Mesendoderm (in vitro differentiated cells): ENCODE data around the gene PECR.
"Not testable (repeated sequence)": the region's sequence is repeated elsewhere in the genome, so short reads cannot be mapped to it uniquely, and the experiment has no call there.

Experiments used
- DNase-seq: peaks from one replicate; pipeline ENCODE4 v3.0.0; 2013
- H2AK5ac ChIP-seq: 2 replicates; pipeline ENCODE4 v1.6.1; 2013; ENCODE audit warnings: low read length, inconsistent platforms
- H2BK120ac ChIP-seq: 2 replicates; pipeline ENCODE4 v1.6.1; 2013; ENCODE audit warnings: low read depth, mild to moderate bottlenecking, low read length, moderate library complexity, mixed read lengths
- H2BK15ac ChIP-seq: replicated peaks from 2 replicates; pipeline ENCODE4 v1.6.1; 2013; ENCODE audit warnings: low read depth, mild to moderate bottlenecking, moderate library complexity
- H2BK5ac ChIP-seq: 2 replicates; pipeline ENCODE4 v1.6.1; 2013; ENCODE audit warnings: low read length, inconsistent platforms
- H3K18ac ChIP-seq: 2 replicates; pipeline ENCODE4 v1.6.1; 2013; ENCODE audit warnings: mild to moderate bottlenecking, low read length, mixed read lengths
- H3K23ac ChIP-seq: one replicate; pipeline ENCODE4 v1.6.1; 2013; ENCODE audit warnings: low read length
- H3K27ac ChIP-seq: 2 replicates; pipeline ENCODE4 v1.5.1; 2013; ENCODE audit warnings: low read depth, mild to moderate bottlenecking, inconsistent platforms, low read length, moderate library complexity
- H3K27me3 ChIP-seq: 2 replicates; pipeline ENCODE4 v1.6.1; 2013; ENCODE audit warnings: low read length, control low read depth, mild to moderate bottlenecking, inconsistent platforms; ENCODE audit not compliant: insufficient read depth, poor library complexity
- H3K36me3 ChIP-seq: 2 replicates; pipeline ENCODE4 v1.6.1; 2013; ENCODE audit warnings: low read length, inconsistent platforms; ENCODE audit not compliant: control insufficient read depth, insufficient read depth
- H3K4ac ChIP-seq: one replicate; pipeline ENCODE4 v1.6.1; 2013; ENCODE audit warnings: low read depth, mild to moderate bottlenecking, low read length, moderate library complexity
- H3K4me1 ChIP-seq: 2 replicates; pipeline ENCODE4 v1.6.1; 2013; ENCODE audit warnings: low read depth, low read length, inconsistent platforms; ENCODE audit not compliant: control insufficient read depth
- H3K4me2 ChIP-seq: 2 replicates; pipeline ENCODE4 v1.6.1; 2013; ENCODE audit warnings: low read length
- H3K4me3 ChIP-seq: 2 replicates; pipeline ENCODE4 v1.5.1; 2013; ENCODE audit warnings: mild to moderate bottlenecking, low read length
- H3K56ac ChIP-seq: one replicate; pipeline ENCODE4 v1.6.1; 2013; ENCODE audit warnings: low read length
- H3K79me1 ChIP-seq: 2 replicates; pipeline ENCODE4 v1.6.1; 2013; ENCODE audit warnings: low read length, inconsistent platforms
- H3K79me2 ChIP-seq: 2 replicates; pipeline ENCODE4 v1.6.1; 2013; ENCODE audit warnings: mild to moderate bottlenecking, low read length; ENCODE audit not compliant: control insufficient read depth, insufficient read depth
- H3K9ac ChIP-seq: 2 replicates; pipeline ENCODE4 v1.6.1; 2013; ENCODE audit warnings: low read length, inconsistent platforms
- H4K5ac ChIP-seq: one replicate; pipeline ENCODE4 v1.6.1; 2013; ENCODE audit warnings: low read length
- H4K8ac ChIP-seq: one replicate; pipeline ENCODE4 v1.6.1; 2013; ENCODE audit warnings: low read depth, mild to moderate bottlenecking, control low read depth, low read length, moderate library complexity
- WGBS: extraction: QIAGEN DNeasy Blood & Tissue Kit; methylation state at CpG from one replicate; pipeline ENCODE4 v1.1.7; 2013; ENCODE audit warnings: low lambda C conversion rate, missing lambda C conversion rate; ENCODE audit not compliant: insufficient coverage; ENCODE audit errors: extremely low coverage; 5-methylcytosine and 5-hydroxymethylcytosine counted together

Gene PECR

DNA sequence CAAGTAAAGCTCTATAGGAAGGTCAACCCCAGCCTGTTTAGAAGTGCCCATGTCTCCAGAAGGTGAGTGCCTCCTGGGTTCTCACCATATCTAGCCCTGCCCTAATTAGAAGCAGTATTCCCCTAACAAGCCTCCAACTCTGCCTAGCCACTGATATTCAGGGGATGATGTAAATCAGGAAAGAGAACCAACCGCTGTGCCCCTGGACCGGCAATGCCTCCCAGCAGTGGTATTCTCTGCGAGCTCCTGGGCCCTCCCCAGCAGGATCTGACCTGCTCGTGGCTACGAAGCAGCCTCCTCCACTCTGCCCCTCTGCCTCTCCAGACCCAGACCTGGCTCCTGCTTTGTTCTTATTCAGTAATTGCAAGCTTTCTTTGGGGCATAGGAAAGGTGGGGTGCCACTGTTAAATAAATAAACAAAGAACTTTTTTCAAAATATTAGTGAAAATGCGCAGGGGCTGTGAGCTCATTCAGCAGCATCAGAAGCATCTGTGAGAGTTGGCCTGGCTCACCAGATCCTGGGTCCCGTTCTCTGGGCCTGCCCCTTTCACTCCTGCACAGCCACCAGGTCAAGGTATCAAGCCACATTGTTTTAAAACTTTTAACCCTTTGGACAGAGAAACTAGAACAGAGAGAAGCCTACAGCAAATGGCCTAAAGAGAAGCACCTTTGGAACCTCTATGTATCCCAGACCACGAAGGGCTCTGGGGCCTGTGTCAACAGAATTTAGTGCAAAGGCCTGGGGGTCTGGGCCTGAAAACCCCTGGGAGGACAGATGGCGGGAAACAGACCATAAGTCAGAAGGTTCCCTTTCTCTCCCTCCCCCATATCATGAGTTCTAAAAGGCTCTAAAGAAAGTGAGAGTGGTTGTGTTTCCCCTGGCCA, 80.2 kb downstream of the PECR start:
- no peak overlapping the region for H2BK120ac ChIP-seq
- no peak for DNase-seq
- H4K8ac ChIP-seq: no peak overlapping the region
- no CpG with 5 or more reads among the region's 9 CpGs for WGBS
- H3K56ac ChIP-seq: peak overlapping the region; percentile 22
- H3K23ac ChIP-seq: no peak overlapping the region
- H3K9ac ChIP-seq: no peak overlapping the region
- H3K4ac ChIP-seq: no peak overlapping the region
- no peak overlapping the region for H3K4me2 ChIP-seq
- H3K18ac ChIP-seq: no peak overlapping the region
- H2AK5ac ChIP-seq: no peak overlapping the region
- no peak overlapping the region for H2BK5ac ChIP-seq
- no peak overlapping the region for H3K27ac ChIP-seq
- no peak overlapping the region for H2BK15ac ChIP-seq
- peaks cover 3% of the 10 kb centered on the region for H3K4me1 ChIP-seq
- H3K4me3 ChIP-seq: no peak overlapping the region
- no peaks in the 10 kb centered on the region for H3K27me3 ChIP-seq
- H3K79me1 ChIP-seq: peaks cover 18% of the 10 kb centered on the region
- H3K79me2 ChIP-seq: peaks cover 35% of the 10 kb centered on the region
- no peaks in the 10 kb centered on the region for H3K36me3 ChIP-seq
- no peak overlapping the region for H4K5ac ChIP-seq

DNA sequence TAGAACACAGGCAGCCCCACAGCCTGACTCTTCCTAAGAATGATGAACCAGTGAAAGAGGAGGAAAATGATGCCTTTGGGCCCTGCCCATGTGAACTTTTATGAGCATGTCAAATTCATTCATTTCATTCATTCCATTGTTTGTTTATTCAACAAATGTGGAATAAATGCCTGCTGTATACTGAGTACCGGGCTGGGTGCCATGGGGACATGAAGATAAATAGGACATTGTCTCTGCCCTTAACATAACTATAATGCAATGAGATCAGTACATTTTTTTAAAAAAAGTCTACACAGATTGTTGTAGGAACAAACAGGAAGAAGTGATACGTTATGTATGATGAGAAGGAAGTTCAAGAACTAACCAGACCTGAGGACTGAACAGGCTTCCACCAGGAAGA, 83.0 kb downstream of the PECR start:
- H3K4me3 ChIP-seq: no peak overlapping the region
- no peak overlapping the region for H2BK15ac ChIP-seq
- H3K23ac ChIP-seq: no peak overlapping the region
- H3K4me2 ChIP-seq: no peak overlapping the region
- H3K4me1 ChIP-seq: peaks cover 2% of the 10 kb centered on the region
- H3K9ac ChIP-seq: no peak overlapping the region
- H4K5ac ChIP-seq: no peak overlapping the region
- H4K8ac ChIP-seq: no peak overlapping the region
- H3K27me3 ChIP-seq: no peaks in the 10 kb centered on the region
- H2BK5ac ChIP-seq: no peak overlapping the region
- H3K4ac ChIP-seq: no peak overlapping the region
- peaks cover 16% of the 10 kb centered on the region for H3K79me1 ChIP-seq
- H3K18ac ChIP-seq: no peak overlapping the region
- no peak overlapping the region for H3K56ac ChIP-seq
- H3K79me2 ChIP-seq: peaks cover 20% of the 10 kb centered on the region
- no peak overlapping the region for H3K27ac ChIP-seq
- H2AK5ac ChIP-seq: no peak overlapping the region
- no peak overlapping the region for H2BK120ac ChIP-seq
- no peaks in the 10 kb centered on the region for H3K36me3 ChIP-seq
- WGBS: no CpG with 5 or more reads among the region's 2 CpGs
- no peak for DNase-seq

DNA sequence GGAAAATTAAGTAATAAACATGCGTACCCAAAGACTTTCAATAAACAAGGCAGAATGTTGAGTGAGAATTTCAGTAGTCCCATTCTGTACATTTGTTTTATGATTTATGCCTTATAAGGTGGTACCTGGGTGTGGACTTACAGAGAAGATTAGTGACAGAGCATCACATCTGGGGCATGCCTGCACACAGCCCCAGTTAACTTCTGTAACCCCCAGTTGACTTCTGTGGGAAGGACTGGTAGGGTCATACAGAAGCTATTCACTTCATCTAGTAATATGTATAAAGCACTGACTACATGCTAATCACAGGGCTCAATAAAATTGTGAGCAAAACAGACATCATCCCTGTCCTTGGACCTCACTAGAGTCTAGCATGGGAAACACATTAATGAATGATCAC, 84.4 kb downstream of the PECR start:
- Histone ChIP-seq H2AK5ac (no peak overlapping the region), H3K9ac (no peak overlapping the region), H3K36me3 (no peaks in the 10 kb centered on the region), H3K23ac (no peak overlapping the region), H3K56ac (no peak overlapping the region), H3K4me1 (peaks cover 2% of the 10 kb centered on the region), H3K4me3 (no peak overlapping the region), H3K27ac (no peak overlapping the region), H3K79me1 (peaks cover 10% of the 10 kb centered on the region), H3K18ac (no peak overlapping the region), H3K4me2 (no peak overlapping the region), H2BK15ac (no peak overlapping the region), H2BK5ac (no peak overlapping the region), H3K27me3 (no peaks in the 10 kb centered on the region), H2BK120ac (no peak overlapping the region), H3K79me2 (peaks cover 14% of the 10 kb centered on the region), H4K5ac (no peak overlapping the region), H4K8ac (no peak overlapping the region), H3K4ac (no peak overlapping the region)
- no CpG with 5 or more reads among the region's 1 CpG for WGBS
- DNase-seq: no peak

DNA sequence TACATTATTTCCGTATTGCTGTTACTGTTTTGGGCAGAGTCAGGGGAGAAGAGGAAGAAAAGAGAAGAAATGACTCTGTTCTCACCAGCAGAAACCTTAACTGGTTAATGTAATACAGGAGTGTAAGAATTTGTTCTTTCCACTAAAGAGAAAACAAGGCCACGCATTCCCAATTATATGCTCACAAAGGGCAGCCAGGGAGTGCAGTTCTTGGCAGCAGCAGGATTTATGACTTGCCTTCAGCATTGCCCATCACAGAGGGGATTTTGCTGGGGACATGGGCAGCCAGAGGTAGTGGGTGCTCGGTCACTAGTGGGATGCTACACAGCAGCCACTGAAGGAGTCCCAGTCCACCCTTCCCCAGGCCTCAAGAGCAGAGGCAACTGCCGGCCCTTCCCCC, 86.7 kb downstream of the PECR start:
- DNase-seq: no peak
- no peak overlapping the region for H2BK120ac ChIP-seq
- H4K8ac ChIP-seq: no peak overlapping the region
- WGBS: no CpG with 5 or more reads among the region's 4 CpGs
- H4K5ac ChIP-seq: no peak overlapping the region
- H3K4ac ChIP-seq: no peak overlapping the region
- no peaks in the 10 kb centered on the region for H3K4me1 ChIP-seq
- no peak overlapping the region for H3K4me3 ChIP-seq
- peak overlapping the region; percentile 7 for H3K23ac ChIP-seq
- no peaks in the 10 kb centered on the region for H3K79me2 ChIP-seq
- no peak overlapping the region for H3K4me2 ChIP-seq
- H3K79me1 ChIP-seq: peaks cover 6% of the 10 kb centered on the region
- no peak overlapping the region for H2BK15ac ChIP-seq
- H3K18ac ChIP-seq: no peak overlapping the region
- no peak overlapping the region for H3K56ac ChIP-seq
- no peak overlapping the region for H2BK5ac ChIP-seq
- H3K9ac ChIP-seq: no peak overlapping the region
- no peaks in the 10 kb centered on the region for H3K27me3 ChIP-seq
- no peak overlapping the region for H2AK5ac ChIP-seq
- H3K36me3 ChIP-seq: no peaks in the 10 kb centered on the region
- no peak overlapping the region for H3K27ac ChIP-seq

DNA sequence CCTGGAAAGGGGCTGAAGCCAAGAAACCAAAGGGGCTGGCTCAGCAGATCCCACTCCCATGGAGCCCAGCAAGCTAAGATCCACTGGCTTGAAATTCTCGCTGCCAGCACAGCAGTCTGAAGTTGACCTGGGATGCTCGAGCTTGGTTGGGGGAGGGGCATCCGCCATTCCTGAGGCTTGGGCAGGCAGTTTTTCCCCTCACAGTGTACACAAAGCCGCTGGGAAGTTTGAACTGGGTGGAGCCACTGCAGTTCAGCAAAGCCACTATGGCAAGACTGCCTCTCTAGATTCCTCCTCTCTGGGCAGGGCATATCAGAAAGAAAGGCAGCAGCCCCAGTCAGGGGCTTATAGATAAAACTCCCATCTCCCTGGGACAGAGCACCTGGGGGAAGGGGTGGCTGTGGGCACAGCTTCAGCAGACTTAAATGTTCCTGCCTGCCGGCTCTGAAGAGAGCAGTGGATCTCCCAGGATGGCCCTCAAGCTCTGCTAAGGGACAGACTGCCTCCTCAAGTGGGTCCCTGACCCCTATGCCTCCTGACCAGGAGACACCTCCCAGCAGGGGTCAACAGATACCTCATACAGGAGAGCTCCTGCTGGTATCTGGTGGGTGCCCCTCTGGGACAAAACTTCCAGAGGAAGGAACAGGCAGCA, 92.9 kb downstream of the PECR start:
- not testable (repeated sequence) for H4K5ac ChIP-seq, H3K79me2 ChIP-seq, H3K9ac ChIP-seq, H2BK5ac ChIP-seq, H3K4ac ChIP-seq, H3K18ac ChIP-seq, H2AK5ac ChIP-seq, H3K23ac ChIP-seq, DNase-seq, H3K36me3 ChIP-seq, H3K27me3 ChIP-seq, H3K4me3 ChIP-seq, H2BK120ac ChIP-seq, H2BK15ac ChIP-seq, H3K27ac ChIP-seq, H3K4me1 ChIP-seq, H3K79me1 ChIP-seq, H3K4me2 ChIP-seq, H4K8ac ChIP-seq, H3K56ac ChIP-seq
- no CpG with 5 or more reads among the region's 5 CpGs for WGBS
